Neural cell (in vitro differentiated cells): ENCODE data around the gene CLASP1.
A peak's percentile ranks its signal among the peaks of the same experiment; 100 is the strongest.

Source experiments
- EZH2 ChIP-seq: fragments of 200-600, 300-800 bp; shearing (Covaris generic), sonication (generic); IDR thresholded peaks from 2 replicates; pipeline ENCODE4 v1.6.1; 2014; ENCODE audit warnings: antibody characterized with exemption, low read length, borderline replicate concordance, mild to moderate bottlenecking; ENCODE audit not compliant: insufficient read depth, poor library complexity, severe bottlenecking
- POLR2AphosphoS5 ChIP-seq: IDR thresholded peaks from 2 replicates; pipeline ENCODE4 v1.6.1; 2012
- RAD21 ChIP-seq: fragments of 450-650 bp; conservative IDR thresholded peaks from 2 replicates; pipeline ENCODE4 v1.6.1; 2014; ENCODE audit warnings: antibody characterized with exemption, mild to moderate bottlenecking, moderate library complexity
- SMC3 ChIP-seq: fragments of 450-650 bp; conservative IDR thresholded peaks from 2 replicates; pipeline ENCODE4 v1.6.1; 2014; ENCODE audit warnings: antibody characterized with exemption, mild to moderate bottlenecking, moderate library complexity; ENCODE audit not compliant: poor library complexity
- TAF1 ChIP-seq: IDR thresholded peaks from 2 replicates; pipeline ENCODE4 v1.6.1; 2012; ENCODE audit warnings: low read depth
- TF ChIP-seq, protein P1 (sequence below): fragments of 450-650 bp; IDR thresholded peaks from 2 replicates; pipeline ENCODE4 v1.5.1; 2014; ENCODE audit warnings: antibody characterized with exemption, mild to moderate bottlenecking, moderate library complexity; ENCODE audit not compliant: poor library complexity, severe bottlenecking
- TF ChIP-seq, protein P2 (sequence below): IDR thresholded peaks from 2 replicates; pipeline ENCODE4 v1.6.1; 2012; ENCODE audit warnings: borderline replicate concordance

DNA sequence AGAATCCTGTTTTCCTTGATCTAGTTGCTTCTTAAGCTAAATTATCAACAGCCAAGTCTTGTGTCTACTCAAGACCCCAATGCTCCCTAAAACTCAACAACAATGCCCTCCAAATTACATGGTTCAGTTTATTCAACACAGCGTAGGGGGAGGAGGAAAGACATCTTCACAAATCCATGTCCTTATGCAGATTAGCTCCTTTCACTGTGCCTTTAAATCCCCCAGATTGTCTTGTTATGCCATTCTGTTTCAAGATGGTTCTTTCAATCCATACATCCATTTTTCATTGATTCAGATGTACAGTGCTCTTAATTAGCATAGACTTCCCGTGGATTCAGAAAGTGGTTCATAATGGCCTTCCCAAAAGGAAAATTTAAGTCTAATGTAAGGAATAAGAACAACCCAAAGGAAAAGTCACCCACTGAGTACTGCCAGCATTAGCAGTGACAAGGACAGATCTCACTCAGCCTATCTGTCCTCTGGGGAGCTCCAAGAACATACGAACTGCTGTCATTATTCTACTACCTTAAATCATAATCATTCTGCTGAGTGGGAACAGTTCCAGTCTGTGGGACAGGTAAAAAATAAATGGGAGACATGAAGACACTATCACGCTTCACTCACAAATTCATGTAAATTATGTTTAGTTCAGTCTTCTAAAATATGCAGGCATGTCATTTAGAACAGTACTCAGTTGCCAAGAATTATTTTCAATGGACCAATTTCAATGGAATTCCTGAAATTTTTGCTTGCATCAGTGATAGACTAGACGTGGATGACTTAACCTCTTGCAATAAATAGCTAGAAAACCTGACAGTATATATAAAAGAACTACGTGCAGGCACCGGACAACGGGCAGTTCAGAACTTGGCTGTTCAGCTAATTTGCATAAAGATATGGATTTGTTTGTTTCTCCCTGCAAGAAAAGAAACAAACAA is 177.5 kb downstream of the CLASP1 start:
- peak; percentile 72 for TF ChIP-seq POLR2AphosphoS5
- TF ChIP-seq, protein P1, sequence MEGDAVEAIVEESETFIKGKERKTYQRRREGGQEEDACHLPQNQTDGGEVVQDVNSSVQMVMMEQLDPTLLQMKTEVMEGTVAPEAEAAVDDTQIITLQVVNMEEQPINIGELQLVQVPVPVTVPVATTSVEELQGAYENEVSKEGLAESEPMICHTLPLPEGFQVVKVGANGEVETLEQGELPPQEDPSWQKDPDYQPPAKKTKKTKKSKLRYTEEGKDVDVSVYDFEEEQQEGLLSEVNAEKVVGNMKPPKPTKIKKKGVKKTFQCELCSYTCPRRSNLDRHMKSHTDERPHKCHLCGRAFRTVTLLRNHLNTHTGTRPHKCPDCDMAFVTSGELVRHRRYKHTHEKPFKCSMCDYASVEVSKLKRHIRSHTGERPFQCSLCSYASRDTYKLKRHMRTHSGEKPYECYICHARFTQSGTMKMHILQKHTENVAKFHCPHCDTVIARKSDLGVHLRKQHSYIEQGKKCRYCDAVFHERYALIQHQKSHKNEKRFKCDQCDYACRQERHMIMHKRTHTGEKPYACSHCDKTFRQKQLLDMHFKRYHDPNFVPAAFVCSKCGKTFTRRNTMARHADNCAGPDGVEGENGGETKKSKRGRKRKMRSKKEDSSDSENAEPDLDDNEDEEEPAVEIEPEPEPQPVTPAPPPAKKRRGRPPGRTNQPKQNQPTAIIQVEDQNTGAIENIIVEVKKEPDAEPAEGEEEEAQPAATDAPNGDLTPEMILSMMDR: peak; percentile 9
- TF ChIP-seq, protein P2, sequence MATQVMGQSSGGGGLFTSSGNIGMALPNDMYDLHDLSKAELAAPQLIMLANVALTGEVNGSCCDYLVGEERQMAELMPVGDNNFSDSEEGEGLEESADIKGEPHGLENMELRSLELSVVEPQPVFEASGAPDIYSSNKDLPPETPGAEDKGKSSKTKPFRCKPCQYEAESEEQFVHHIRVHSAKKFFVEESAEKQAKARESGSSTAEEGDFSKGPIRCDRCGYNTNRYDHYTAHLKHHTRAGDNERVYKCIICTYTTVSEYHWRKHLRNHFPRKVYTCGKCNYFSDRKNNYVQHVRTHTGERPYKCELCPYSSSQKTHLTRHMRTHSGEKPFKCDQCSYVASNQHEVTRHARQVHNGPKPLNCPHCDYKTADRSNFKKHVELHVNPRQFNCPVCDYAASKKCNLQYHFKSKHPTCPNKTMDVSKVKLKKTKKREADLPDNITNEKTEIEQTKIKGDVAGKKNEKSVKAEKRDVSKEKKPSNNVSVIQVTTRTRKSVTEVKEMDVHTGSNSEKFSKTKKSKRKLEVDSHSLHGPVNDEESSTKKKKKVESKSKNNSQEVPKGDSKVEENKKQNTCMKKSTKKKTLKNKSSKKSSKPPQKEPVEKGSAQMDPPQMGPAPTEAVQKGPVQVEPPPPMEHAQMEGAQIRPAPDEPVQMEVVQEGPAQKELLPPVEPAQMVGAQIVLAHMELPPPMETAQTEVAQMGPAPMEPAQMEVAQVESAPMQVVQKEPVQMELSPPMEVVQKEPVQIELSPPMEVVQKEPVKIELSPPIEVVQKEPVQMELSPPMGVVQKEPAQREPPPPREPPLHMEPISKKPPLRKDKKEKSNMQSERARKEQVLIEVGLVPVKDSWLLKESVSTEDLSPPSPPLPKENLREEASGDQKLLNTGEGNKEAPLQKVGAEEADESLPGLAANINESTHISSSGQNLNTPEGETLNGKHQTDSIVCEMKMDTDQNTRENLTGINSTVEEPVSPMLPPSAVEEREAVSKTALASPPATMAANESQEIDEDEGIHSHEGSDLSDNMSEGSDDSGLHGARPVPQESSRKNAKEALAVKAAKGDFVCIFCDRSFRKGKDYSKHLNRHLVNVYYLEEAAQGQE: peak; percentile 100
- no peak for TF ChIP-seq RAD21
- no peak for TF ChIP-seq EZH2
- TF ChIP-seq TAF1: no peak
- no peak for TF ChIP-seq SMC3
